K562 (cell line): ENCODE measurements around the gene SHISA4.

ENCODE experiments used
- FOXK1 ChIP-seq: sonication (generic); formaldehyde crosslinking; IDR thresholded peaks from 2 replicates; pipeline ENCODE4 v1.8.0; 2022; ENCODE audit warnings: missing genetic modification reagents, mild to moderate bottlenecking, borderline replicate concordance
- TF ChIP-seq, protein P1 (sequence below): sonication (generic); formaldehyde crosslinking; IDR thresholded peaks from 2 replicates; pipeline ENCODE4 v1.8.0; 2022; ENCODE audit warnings: mild to moderate bottlenecking, missing genetic modification reagents, borderline replicate concordance

GRCh38 chr1:201905234-201905890 lies 16.7 kb downstream of the SHISA4 start:
- TF ChIP-seq, protein P1, sequence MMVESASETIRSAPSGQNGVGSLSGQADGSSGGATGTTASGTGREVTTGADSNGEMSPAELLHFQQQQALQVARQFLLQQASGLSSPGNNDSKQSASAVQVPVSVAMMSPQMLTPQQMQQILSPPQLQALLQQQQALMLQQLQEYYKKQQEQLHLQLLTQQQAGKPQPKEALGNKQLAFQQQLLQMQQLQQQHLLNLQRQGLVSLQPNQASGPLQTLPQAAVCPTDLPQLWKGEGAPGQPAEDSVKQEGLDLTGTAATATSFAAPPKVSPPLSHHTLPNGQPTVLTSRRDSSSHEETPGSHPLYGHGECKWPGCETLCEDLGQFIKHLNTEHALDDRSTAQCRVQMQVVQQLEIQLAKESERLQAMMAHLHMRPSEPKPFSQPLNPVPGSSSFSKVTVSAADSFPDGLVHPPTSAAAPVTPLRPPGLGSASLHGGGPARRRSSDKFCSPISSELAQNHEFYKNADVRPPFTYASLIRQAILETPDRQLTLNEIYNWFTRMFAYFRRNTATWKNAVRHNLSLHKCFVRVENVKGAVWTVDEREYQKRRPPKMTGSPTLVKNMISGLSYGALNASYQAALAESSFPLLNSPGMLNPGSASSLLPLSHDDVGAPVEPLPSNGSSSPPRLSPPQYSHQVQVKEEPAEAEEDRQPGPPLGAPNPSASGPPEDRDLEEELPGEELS (CRISPR knock-in tag), result no peak
- no peak for TF ChIP-seq FOXK1 (CRISPR knock-in tag)
